GM18951 (cell line): ENCODE measurements around the gene NRL.
A peak's percentile ranks its signal among the peaks of the same experiment; 100 is the strongest.

Experiments
- POLR2A ChIP-seq: IDR thresholded peaks from 4 replicates; pipeline ENCODE4 v1.6.1; 2011; ENCODE audit warnings: mild to moderate bottlenecking; ENCODE audit not compliant: insufficient read length, insufficient read depth; ENCODE audit errors: extremely low read depth
- in situ Hi-C: fragments of 300-500 bp; cut with MboI; formaldehyde crosslinking; loops from one replicate; pipeline ENCODE4 v1.12.0; 2022; ENCODE audit warnings: low sequenced_read_pairs, mixed read lengths, inconsistent platforms; ENCODE audit not compliant: unreplicated experiment

NRL gene

DNA sequence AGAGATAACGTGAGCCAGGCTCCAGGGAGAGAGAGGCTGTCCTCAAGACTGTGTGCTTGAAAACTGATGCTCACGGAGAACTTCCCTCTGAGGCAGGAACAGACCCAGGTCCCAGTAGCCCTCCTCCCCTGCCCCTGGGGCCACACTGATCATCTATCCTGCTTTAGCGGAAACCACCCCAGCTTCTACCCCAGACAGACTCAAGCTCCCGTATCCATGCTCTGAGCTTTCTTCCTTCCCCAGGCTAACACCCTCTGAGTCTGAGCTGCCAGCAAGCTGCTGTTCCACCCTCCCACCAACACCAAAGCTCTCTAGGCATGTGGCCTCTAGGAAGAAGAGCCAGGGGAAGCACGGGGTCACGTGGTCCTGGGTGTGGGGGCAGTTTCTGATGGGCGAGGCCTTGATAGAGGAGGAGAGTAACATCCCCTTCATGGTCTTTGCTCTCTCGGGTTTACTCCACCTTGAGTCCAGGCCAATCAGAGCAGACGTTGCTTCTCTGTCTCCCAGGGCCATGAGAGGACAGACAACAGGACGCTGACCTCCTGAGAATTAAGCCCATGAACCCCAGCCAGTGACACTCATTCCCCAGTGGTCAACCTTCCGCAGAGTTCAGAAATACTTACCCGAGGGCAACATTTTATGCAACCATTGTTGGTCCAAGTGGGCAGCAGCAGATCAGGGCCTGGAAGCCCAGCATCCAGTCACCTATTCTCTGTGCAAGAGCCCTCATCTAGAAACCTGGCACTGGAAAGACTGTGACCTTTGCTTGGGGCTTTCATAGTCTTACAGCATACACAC is 19.3 kb downstream of the NRL start:
- in situ Hi-C loops: loop anchor here (25.0 kb wide), 1 partner anchor 108 kb away; the partner anchor contains the start of gene DHRS4L2
- peak; percentile 97 for TF ChIP-seq POLR2A

DNA sequence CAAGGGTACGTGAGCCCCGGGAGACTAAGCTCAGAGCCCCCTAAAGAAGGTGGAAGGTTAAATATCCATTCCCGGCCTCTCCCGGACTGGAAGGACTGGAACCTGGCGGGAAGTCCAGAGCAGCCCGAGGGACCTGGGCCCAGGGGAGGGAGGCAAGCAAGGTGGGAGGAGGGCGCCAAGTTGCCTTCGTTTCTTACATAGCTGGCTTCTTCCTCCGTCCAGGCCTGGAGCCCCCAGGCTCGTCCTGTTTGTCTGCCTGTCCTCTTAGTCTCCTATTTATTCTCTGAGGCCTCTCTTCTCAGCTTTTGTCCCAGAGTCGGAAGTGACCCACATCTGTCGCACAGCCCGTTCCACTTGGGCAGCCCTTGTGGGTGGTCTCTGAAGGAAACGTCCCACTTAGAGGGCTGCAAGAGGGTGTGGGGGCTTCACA is 19.9 kb downstream of the NRL start:
- in situ Hi-C loops: loop anchor here (25.0 kb wide), 1 partner anchor 108 kb away; the partner anchor contains the start of gene DHRS4L2
- TF ChIP-seq POLR2A: no peak

DNA sequence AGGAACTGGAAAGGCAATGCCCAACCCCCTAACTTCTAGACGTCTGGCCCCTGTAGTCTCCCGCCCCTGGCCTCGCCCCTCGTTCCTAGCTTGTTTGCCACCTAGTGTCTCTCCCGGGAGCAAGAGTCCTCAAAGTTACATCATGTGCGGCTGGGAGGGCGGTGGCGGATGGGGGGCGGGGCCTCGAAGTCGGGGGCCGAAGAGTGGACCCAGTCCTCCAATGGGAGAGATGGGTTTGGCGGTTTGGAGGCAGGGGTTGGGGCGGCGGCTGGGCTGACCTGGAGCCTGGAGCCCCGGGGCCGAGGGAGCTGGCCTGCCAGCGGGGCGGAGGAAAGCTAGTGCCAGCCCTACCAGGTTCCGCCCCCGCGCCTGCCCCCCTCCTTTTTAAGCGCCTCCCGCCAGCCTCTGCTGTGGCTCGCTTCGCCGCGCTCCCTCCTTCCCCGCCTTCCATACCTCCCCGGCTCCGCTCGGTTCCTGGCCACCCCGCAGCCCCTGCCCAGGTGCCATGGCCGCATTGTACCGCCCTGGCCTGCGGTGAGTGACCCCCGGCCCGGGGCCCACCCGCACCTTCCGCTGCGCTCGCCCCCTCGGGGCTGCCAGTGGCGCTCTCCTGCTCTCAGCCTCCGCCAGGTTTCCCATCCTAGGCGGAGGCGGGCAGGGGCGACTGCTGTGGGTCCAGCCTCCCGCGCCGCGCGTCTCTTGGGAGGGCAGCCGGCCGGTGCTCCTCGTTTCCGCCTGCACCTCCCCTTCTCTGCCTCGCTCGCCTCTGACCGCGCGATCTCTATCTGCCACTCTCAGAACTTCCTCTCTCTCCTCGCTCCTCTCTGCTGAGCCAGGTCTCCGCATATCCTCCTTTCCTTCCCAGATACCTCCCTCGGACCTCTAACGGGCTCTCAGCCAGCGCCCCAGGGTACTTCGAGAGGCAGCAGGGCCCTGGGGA is 20.6 kb downstream of the NRL start, which contains the start of gene PCK2:
Gene PCK2 (plus strand): TSS at position 411 of the 940 bp plus-strand sequence. CDS start 95 bp downstream, at position 506.
- TF ChIP-seq POLR2A: peak; percentile 98
- in situ Hi-C loops: loop anchor here (25.0 kb wide), 1 partner anchor 107 kb away; the partner anchor contains the start of gene DHRS4L2

DNA sequence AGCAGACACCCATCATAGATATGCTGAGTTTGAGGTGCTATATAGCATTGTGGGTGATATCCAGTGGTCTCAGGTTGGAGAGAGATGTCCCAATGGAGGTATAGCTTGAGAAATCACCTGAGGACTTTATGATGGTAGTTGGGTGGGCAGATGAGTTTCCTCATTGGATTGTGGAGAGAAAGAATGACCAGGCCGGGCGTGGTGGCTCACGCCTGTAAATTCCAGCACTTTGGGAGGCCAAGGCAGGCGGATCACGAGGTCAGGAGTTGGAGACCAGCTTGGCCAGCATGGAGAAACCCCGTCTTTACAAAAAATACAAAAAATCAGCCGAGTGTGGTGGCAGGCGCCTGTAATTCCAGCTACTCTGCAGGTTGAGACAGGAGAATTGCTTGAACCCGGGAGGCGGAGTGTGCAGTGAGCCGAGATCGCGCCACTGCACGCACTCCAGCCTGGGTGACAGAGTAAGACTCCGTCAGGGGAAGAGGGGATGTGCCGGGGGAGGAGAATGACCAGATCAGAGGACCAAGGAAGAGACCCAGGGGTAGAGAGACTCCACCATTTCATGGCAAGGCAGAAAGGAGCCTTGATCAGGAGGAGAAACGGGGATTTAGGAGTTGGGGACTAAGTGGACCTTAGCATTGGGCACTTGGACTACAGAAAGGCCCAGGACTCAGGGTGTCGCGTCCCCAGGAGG is 21.4 kb downstream of the NRL start:
- TF ChIP-seq POLR2A: no peak
- in situ Hi-C loops: loop anchor here (25.0 kb wide), 1 partner anchor 106 kb away; the partner anchor contains the start of gene DHRS4L2

DNA sequence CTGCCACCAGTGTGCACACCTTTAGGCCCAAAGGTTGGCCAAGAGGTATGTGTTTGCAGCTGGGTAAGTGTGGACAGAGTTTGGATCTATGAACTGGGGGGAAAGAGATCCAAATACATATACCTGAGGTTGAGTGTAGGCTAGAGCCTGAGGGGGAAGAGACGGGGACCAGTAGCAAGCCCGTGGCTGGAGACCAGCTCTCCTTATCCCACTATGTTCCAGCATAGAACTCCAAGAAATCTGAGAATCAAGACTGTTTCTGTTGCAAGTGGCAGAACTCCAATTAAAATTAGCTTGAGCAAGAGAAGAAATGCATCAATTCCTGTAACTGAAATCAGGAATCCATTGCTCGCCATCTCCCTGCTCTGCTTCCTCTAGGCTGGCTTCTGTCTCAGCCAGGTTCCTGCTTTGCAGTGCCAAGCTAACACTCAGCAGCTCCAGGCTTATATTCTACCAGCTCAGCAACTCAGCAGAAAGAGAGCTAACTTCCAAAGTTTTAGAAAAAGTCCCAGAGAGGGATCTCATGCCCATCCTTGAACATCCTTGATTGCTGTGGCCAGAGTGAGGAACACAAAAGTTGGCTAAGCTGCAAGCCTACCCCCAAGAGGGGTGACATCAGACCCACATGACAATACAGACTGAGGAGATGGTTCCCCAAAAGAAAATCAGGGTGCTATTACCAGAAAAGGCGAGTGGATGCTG is 22.1 kb downstream of the NRL start:
- TF ChIP-seq POLR2A: no peak
- in situ Hi-C loops: loop anchor here (25.0 kb wide), 1 partner anchor 105 kb away; the partner anchor contains the start of gene DHRS4L2

DNA sequence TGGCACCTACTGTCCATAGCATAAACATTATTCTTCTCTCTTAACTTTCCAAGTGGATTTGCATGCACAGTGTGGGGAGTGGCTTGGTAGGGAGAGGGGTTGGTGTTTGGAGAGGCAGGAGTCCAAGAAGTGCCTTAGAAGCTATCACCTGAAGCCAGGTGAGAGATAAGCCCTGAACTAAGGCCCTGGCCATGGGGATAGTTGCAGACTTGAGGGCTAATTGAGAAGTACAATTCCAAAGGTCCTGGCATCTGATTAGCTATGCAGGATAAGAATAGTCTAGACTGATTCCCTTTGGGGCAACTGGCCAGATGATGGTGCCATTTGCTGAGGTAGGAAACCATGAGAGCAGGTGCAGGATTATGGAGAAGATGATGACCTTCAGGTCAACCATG is 22.6 kb downstream of the NRL start:
- in situ Hi-C loops: loop anchor here (25.0 kb wide), 1 partner anchor 105 kb away; the partner anchor contains the start of gene DHRS4L2
- no peak for TF ChIP-seq POLR2A

DNA sequence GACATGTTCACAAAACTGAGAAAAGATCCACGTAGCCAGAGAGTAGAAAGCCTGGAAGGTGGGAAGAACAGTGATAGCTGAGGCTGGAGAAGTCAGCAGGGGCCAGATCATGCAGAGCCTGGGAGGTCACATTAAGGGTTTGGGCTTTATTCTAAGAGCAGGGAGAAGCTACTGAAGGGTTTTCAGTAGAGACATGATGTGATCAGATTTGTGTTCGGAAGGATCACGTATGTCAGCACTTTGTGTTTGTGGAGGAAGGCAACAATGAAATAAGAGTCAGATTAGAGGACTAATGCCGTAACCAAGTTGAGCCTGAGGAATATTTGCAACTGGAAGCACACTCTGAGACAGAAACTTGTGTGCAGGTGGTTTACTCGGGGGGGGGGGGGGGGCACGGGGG is 24.9 kb downstream of the NRL start:
- in situ Hi-C loops: loop anchor here (25.0 kb wide), 1 partner anchor 103 kb away; the partner anchor contains the start of gene DHRS4L2
- no peak for TF ChIP-seq POLR2A

GRCh38 chr14:24088095-24088494 is 26.7 kb downstream of the NRL start:
- TF ChIP-seq POLR2A: no peak
- in situ Hi-C loops: loop anchor here (25.0 kb wide), 1 partner anchor 101 kb away; the partner anchor contains the start of gene DHRS4L2

GRCh38 chr14:24087004-24087403 is 27.7 kb downstream of the NRL start:
- in situ Hi-C loops: loop anchor here (25.0 kb wide), 1 partner anchor 100 kb away; the partner anchor contains the start of gene DHRS4L2
- no peak for TF ChIP-seq POLR2A

DNA sequence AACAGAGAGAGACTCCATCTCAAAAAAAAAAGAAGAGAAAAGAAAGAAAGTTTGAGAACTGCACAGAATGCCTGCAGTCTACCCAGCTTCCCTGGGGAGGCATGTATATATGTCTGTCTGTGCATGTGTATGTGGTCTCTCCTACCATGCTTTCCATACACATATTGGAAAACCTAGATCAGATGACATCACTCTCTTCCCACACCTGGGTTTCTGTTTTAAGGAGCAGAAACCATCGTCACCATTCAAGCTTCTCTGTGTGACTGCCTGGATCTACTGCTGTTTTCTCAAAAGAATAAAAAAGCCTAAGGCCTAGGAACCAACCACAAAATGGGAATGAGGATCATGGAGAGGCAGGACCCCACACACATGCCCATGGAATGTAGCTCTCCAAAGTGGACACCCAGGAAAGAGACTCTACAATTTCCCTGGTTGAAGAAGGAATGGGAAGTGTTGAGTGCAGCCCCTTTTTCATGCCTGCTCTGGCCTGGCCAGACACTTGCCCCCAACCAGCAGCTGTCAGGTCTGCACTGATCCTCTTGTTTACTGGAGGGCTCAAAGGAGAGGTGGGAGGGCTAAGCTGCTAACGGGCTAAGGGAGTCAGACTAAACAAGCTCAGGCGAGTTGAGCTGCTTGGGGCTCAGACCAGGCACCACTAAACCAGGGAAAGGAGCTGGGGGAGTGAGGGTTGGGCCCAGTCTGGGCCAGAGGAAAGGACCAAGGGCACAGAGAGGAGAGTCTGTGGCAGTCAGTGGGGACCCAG is 28.4 kb downstream of the NRL start:
- in situ Hi-C loops: loop anchor here (25.0 kb wide), 1 partner anchor 99 kb away; the partner anchor contains the start of gene DHRS4L2
- TF ChIP-seq POLR2A: no peak

GRCh38 chr14:24085215-24085614 is 29.5 kb downstream of the NRL start:
- TF ChIP-seq POLR2A: no peak
- in situ Hi-C loops: loop anchor here (25.0 kb wide), 1 partner anchor 98 kb away; the partner anchor contains the start of gene DHRS4L2

DNA sequence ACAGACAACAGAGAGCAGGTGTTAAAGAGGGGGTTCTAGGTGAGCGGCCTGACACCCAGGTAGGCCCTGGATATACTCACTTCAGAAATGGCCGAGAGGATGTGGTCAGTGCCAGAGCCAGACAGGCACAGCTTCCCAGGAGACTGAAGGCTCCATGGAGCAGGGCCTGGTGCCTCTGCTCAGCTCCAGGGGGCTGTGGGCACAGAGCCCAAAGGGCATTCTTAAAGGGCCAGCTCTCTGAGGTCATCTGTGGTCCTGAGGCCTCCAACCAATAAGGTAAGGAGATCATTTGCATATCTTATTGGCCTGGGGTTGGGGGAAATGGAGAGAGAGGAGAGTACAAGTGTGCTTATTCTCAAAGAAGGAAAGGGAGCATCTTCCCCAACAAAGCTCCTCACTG is 30.3 kb downstream of the NRL start:
- no peak for TF ChIP-seq POLR2A
- in situ Hi-C loops: loop anchor here (25.0 kb wide), 1 partner anchor 97 kb away; the partner anchor contains the start of gene DHRS4L2
